GM11168 (cell line): Measurements from ENCODE around the gene RNF112.

ENCODE experiments used
- in situ Hi-C: fragments of 300-500 bp; cut with MboI; formaldehyde crosslinking; loops from one replicate; pipeline ENCODE4 v1.12.0; 2022; ENCODE audit warnings: low sequenced_read_pairs; ENCODE audit not compliant: unreplicated experiment

RNF112 gene

DNA sequence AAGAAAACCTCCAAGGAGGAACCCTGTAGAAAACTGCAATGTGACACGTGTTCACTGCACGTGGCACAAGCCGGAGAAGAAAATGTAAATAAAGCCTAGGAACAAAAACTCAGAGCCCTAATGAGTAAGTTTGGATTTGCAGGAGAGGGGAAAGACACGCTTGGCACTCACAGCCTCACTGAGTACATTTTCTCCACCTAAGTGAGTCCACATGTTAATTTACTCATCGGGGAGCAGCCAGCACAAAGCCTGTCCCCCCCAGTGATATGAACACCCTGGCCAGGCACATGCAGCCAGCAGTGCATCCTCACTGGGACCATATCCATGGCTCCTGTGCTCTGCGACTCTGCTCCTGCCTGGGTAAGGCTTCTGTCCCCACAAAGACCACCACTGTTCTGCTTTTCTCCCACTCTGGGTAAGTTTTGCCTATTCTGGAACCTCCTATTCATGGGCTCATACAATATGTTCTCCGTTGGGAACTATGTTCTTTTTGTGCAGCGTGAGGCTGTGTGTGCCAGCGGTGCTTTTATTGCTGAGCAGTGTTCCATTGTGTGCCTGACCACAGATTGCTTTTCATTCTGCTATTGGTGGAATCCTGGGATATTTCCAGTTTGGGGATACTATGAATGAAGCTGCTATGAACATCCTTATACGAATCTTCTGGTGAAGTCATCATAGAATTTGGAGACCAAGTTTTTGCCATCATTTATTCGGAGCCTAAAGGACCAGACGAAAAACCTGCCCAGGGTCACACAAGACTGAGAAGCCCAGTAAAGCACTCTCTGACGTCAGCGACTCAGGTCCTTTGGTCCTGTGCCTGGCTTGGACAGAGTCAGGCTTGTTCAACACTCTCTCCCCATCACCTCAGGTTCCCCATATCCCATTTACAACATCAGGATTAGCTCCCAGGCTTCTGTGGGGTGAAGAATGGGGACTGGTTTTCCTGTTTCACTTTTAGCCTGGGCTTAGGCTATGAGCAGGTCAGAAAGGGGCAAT lies 53.3 kb downstream of the RNF112 start:
- in situ Hi-C loops, result no loop called here
